M059J (cell line): ENCODE results near the gene MAP1LC3B2. TPM values are rescaled to one million over a fixed set of nuclear protein-coding genes. Genes with fewer than 3 reads are reported as not detected.

ENCODE experiments used
- DNase-seq: peaks from one replicate; pipeline ENCODE4 v3.0.0-alpha.2; 2012; ENCODE audit warnings: low read depth
- total RNA-seq: library from RNA; depleted of rRNA; stranded (reverse); fragments of >200 nt; shearing (Covaris generic); gene quantifications from 2 replicates; pipeline ENCODE4 v1.2.3, GENCODE V29; 2014; rRNA removed

The MAP1LC3B2 gene
- total RNA-seq, 1 experiment from 2014 or later = 0.67 TPM

DNA sequence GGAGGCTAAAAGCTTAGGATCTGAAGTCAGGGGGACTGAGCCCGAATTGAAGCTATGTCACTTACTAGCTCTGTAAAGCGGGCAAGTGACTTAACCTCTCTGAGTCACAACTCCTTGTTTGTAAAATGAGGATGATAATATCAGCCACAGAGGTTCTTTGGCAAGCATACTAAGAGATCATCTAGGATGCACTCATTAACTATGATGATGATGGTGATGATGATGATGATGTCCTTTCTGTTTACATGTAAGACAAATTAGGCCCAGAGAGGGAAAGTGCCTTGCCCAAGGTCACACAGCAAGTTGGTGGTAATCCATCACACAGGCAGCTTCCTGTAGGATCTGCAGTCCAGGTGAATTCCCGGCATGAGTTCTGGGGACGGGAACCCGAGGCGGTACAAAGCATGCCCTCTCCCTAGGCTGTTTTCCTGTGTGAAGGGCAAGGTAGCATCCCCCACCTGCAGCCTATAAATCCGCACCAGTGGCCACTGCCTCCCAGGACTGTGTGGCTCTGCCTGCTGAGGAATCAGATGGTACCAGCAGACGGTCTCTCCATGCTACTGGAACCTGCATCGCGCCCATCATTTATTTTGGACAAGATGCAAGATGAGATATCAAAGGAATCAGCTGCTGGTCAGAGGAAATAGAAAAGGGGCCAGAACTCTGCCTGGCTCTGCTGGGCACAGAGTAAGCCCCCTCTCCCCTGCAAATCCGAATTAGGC, 55.2 kb downstream of the MAP1LC3B2 start:
- DNase-seq = no peak

DNA sequence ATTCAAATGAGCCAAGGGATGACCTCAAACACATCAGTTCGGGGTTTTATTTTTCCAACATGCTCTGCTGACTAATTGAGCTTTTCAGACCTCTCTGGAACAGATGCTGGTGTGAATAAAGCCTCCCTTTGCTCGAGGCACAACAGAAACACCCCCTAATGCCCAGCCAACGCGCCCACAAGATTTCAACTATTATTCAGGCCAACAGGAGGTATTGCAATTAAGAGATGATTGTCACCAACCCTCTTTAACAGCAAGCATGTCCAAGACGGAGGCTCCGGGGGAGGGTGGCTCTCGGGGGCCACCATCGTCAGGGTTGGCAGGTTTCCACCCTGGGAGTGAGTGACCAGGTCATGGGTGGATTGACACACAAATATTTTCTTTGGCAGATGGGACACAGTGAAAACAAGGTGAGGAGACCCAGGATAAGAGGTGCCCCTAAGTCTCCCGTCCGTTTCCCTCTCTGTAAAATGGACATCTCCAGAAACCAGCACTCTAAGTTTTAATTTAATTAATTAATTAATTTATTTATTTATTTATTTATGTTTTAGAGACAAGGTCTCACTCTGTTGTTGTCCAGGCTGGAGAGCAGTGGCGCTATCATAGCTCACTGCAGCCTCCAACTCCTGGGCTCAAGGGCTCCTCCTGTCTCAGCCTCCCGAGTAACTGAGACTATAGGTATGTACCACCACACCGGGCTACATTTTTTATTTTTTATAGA, 56.1 kb downstream of the MAP1LC3B2 start:
- DNase-seq = no peak

- no peak for DNase-seq
Observed at GRCh38 chr12:116616536-116617248, 57.5 kb downstream of the MAP1LC3B2 start.

GRCh38 chr12:116619246-116619645, 60.1 kb downstream of the MAP1LC3B2 start:
- no peak for DNase-seq

DNA sequence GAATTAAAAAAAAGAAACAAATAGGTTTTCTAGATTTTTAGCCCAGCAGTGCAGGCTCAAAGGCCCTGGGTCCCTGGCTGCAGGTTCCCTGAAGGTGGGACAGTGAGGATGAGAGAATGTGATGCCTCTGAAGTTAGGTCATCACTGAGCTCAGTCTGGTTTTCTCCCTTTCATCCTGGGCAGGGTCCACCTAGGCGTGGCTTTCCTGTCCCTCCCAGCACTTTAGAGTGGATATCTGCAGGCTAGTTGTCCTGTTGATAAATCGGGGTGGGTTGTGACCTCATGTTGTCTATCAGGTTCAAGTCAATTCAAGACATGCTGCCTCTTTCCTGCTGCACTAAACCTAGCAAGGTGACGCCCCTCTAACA, 60.9 kb downstream of the MAP1LC3B2 start:
- DNase-seq = no peak

DNA sequence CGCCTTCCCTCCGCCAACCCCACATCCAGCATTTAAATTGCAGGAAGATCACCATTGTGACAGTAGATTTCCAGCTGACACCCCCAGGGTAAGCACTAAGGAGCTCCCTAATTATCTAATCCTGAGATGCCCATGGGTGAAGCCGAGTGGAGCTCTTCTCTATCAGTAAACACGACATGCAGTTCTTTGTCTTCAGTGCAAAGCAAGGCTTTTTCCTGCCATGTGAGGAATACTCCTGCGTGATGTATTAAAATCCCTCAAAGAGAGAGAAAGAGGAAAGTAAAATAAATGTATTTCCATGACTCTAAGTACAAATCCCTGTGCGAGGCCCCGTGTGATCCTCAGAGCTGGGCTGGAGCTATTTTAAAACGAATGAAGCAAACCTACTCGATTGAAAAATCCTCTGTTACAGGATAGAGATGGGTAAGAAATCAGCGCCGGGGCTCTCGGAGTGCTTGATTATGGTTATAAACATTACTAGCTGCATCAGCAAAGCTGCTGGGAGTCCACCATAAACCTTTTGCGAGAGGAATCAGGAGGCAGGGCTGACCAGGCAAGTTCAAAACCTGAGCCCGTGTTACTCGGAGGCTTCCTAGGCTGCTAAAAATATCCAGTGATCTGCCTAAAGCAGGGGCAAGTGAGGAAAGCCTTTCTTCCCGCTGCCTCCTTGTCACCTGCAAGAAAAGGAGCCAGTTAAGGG, 61.5 kb downstream of the MAP1LC3B2 start:
- DNase-seq = no peak

DNA sequence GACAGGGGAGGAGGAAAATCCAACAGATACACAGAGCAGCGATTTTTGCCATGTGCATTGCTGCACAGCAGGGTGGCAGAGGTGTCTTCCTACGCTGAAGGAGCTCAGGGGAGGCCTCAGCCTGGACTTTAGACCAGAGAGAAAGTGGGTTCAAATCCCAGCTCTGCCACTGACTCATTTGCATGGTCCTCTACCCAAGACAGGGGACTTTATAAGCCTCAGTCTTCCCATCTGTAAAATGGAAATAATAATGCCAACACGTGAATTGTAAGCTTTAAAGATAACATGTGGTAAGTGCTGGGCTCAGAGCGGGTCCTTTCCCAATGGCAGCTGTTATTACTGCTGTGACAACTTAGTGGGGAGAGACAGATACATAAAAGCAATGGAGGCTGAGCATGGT, 62.0 kb downstream of the MAP1LC3B2 start:
- no peak for DNase-seq

- no peak for DNase-seq
Observed at GRCh38 chr12:116624516-116624915, 65.3 kb downstream of the MAP1LC3B2 start.

DNA sequence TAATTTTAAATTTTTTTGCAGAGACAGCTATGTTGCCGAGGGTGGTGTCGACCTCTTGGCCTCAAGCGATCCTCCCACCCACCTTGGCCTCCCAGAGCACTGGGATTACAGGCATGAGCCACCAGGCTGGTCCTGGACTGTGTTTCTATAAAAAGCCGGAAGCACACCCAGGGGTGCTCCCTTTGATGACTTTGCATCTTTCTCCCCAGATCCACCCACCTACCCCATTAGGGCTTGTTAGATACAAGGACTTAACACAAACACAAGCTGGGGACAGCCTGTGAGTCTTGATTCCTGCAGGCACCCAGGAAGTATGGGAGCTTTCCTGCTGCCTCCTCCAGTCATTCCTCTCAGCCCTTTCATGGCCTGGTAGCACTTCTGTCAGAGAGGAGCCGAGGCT, 67.0 kb downstream of the MAP1LC3B2 start:
- DNase-seq = no peak

Other genes with a start within 250 kb of the MAP1LC3B2 start
- gene SPRING1, start 178.7 kb downstream of the MAP1LC3B2 start, total RNA-seq = 20.9 and 28.3 TPM in 2 replicates
- 2.1 and 5.7 TPM in 2 replicates for gene RNFT2, start 178.9 kb downstream of the MAP1LC3B2 start, total RNA-seq